K562 (cell line): ENCODE data around the gene SZT2. TPM values are rescaled to one million over a fixed set of nuclear protein-coding genes. Genes with fewer than 3 reads are reported as not detected.

Experiments used
- ATAC-seq: fragments of 200-7000 bp; cut with Tn5 transposase; 3 replicates; pipeline ENCODE4 v1.9.1; 2020; ENCODE audit warnings: moderate library complexity
- BruUV-seq: library from RNA; stranded (reverse); fragments of 400-500 nt; replicated peaks from 2 replicates; lab custom pipeline; 2021; lab: Mats Ljungman, UMichigan
- CTCF ChIA-PET: fragments of 300-600 bp; formaldehyde crosslinking; extraction: SDS; loops from one replicate; lab custom pipeline; 2021; ENCODE audit warnings: low intra/inter-chr PET ratio; lab: Yijun Ruan, JAX
- POLR2A ChIA-PET: fragments of 300-600, 350-650 bp; sonication (Branson Sonifier 250); formaldehyde crosslinking; extraction: SDS; loops from one replicate; lab custom pipeline; 2021; ENCODE audit warnings: antibody characterized with exemption, inconsistent platforms; lab: Yijun Ruan, JAX
- DNase-seq, 4 experiments: peaks; one replicate each; pipeline versions ENCODE4 v3.0.0 to v3.0.0-alpha.2; 2011 to 2018; ENCODE audit warnings: low spot score in 3 of 4, mixed read lengths in 3 of 4; ENCODE audit errors: extremely low read depth in 1 of 4
- FAIRE-seq: peaks from 2 replicates; lab custom pipeline; 2011; peaks lifted over from hg19 to GRCh38; lab: Jason Lieb, UNC
- H2AFZ ChIP-seq: 2 replicates; pipeline ENCODE4 v1.6.0; 2011; ENCODE audit warnings: low read depth, low read length, control low read depth, inconsistent platforms
- H3K27ac ChIP-seq: fragments of 200-600 bp; 3 replicates; pipeline ENCODE4 v1.8.0; 2011; ENCODE audit warnings: low read depth, mild to moderate bottlenecking, control low read depth, inconsistent platforms, low read length, moderate library complexity, mixed read lengths; ENCODE audit errors: extremely low read depth
- H3K27me3 ChIP-seq, 2 experiments: fragments of 300-600 bp in 1 of 2; 2 replicates in 1 of 2; 3 replicates in 1 of 2; pipeline versions ENCODE4 v1.6.0 to v1.8.0; 2011; ENCODE audit warnings: inconsistent platforms in 2 of 2, low read length in 2 of 2, mild to moderate bottlenecking in 1 of 2, mixed read lengths in 1 of 2, moderate library complexity in 1 of 2; ENCODE audit not compliant: control insufficient read depth in 2 of 2, insufficient read depth in 2 of 2
- H3K36me3 ChIP-seq: fragments of 300-600 bp; 3 replicates; pipeline ENCODE4 v1.8.0; 2011; ENCODE audit warnings: mild to moderate bottlenecking, low read length, inconsistent platforms; ENCODE audit not compliant: control insufficient read depth, insufficient read depth
- H3K4me1 ChIP-seq, 2 experiments: fragments of 200-600 bp in 1 of 2; replicated peaks in 1 of 2; 2 replicates in 1 of 2; 3 replicates in 1 of 2; pipeline versions ENCODE4 v1.5.1 to v1.8.0; 2011; ENCODE audit warnings: inconsistent platforms in 2 of 2, low read length in 2 of 2, mild to moderate bottlenecking in 1 of 2, mixed read lengths in 1 of 2, moderate library complexity in 1 of 2; ENCODE audit not compliant: control insufficient read depth in 2 of 2, insufficient read depth in 2 of 2
- H3K4me2 ChIP-seq: 2 replicates; pipeline ENCODE4 v1.6.1; 2011; ENCODE audit warnings: low read length, control low read depth, inconsistent platforms, mixed read lengths; ENCODE audit not compliant: insufficient read depth
- H3K4me3 ChIP-seq: fragments of 200-600 bp; sonication (generic), shearing (Covaris generic); 2 replicates; pipeline ENCODE4 v1.5.1; 2016; ENCODE audit warnings: control low read depth, inconsistent platforms
- H3K79me2 ChIP-seq: fragments of 200-600 bp; 3 replicates; pipeline ENCODE4 v1.8.0; 2011; ENCODE audit warnings: low read length, inconsistent platforms; ENCODE audit not compliant: control insufficient read depth, insufficient read depth
- H3K9ac ChIP-seq, 2 experiments: 2 replicates each; pipeline versions ENCODE4 v1.6.0 to v1.6.1; 2011; ENCODE audit warnings: low read depth in 2 of 2, low read length in 2 of 2, control low read depth in 1 of 2, inconsistent platforms in 1 of 2, mild to moderate bottlenecking in 1 of 2, mixed read lengths in 1 of 2; ENCODE audit not compliant: insufficient read depth in 1 of 2
- H3K9me1 ChIP-seq: one replicate; pipeline ENCODE4 v1.6.0; 2011; ENCODE audit warnings: inconsistent platforms, mild to moderate bottlenecking, low read length, moderate library complexity; ENCODE audit not compliant: control insufficient read depth, insufficient read depth
- H3K9me3 ChIP-seq: replicated peaks from 2 replicates; pipeline ENCODE4 v1.5.1; 2011; ENCODE audit warnings: low read depth, low read length, inconsistent platforms; ENCODE audit not compliant: control insufficient read depth, insufficient read depth
- H4K20me1 ChIP-seq: replicated peaks from 2 replicates; pipeline ENCODE4 v1.6.1; 2011; ENCODE audit warnings: low read length, inconsistent platforms, mixed read lengths; ENCODE audit not compliant: control insufficient read depth, insufficient read depth
- SFPQ ChIP-seq: fragments of 200-400 bp; formaldehyde crosslinking; IDR thresholded peaks from 2 replicates; pipeline ENCODE4 v1.6.1; 2017; ENCODE audit warnings: mild to moderate bottlenecking, low read depth, low read length, moderate library complexity
- ZBTB34 ChIP-seq: fragments of 250-450 bp; sonication (Bioruptor Pico); IDR thresholded peaks from 2 replicates; pipeline ENCODE4 v1.8.0; 2021; ENCODE audit warnings: mild to moderate bottlenecking, moderate library complexity
- ZNF408 ChIP-seq: fragments of 250-450 bp; sonication (Bioruptor Pico); IDR thresholded peaks from 2 replicates; pipeline ENCODE4 v1.4.0; 2020; ENCODE audit warnings: low read depth, mild to moderate bottlenecking, moderate library complexity
- ZNF740 ChIP-seq, 3 experiments: fragments of 200-800 bp in 1 of 3; sonication (Bioruptor generic) in 1 of 3; sonication (generic) in 1 of 3; formaldehyde crosslinking in 1 of 3; IDR thresholded peaks; 2 replicates each; pipeline versions ENCODE4 v1.6.1 to v1.8.0; 2016 to 2022; ENCODE audit warnings: mild to moderate bottlenecking in 2 of 3, missing compliant biosample characterization in 2 of 3, missing genetic modification characterization in 2 of 3, missing genetic modification reagents in 1 of 3
- WGBS: fragments of 100-300 bp; shearing (Covaris generic); methylation state at CpG from one replicate; pipeline ENCODE4 v1.1.6; 2016; ENCODE audit warnings: low coverage, mixed read lengths; ENCODE audit not compliant: insufficient coverage; ENCODE audit errors: missing lambda C conversion rate; 5-methylcytosine and 5-hydroxymethylcytosine counted together
- in situ Hi-C: fragments of 300-500 bp; cut with MboI; formaldehyde crosslinking; loops from 4 replicates; pipeline ENCODE4 v1.15.0; 2018; ENCODE audit warnings: inconsistent platforms, mixed read lengths
- intact Hi-C: fragments of 100-400 bp; cut with micrococcal nuclease; formaldehyde crosslinking; loops from 2 replicates; pipeline ENCODE4 v1.14.2; 2022
- polyA plus RNA-seq, 8 experiments: library from polyadenylated mRNA; depleted of rRNA in 4 of 8; stranded (reverse) in 5 of 8; unstranded in 3 of 8; fragments of >200 nt; fragmentation: Nextera tagmentation in 2 of 8; fragmentation: Illumina TruSeq in 1 of 8; extraction: Ambion mirVana in 2 of 8; extraction: Trizol in 1 of 8; gene quantifications; 2 replicates each; pipeline versions ENCODE4 v1.2.1 to v1.2.3, GENCODE V29; 2011 to 2014; ENCODE audit warnings: inconsistent platforms in 1 of 8, missing spikeins in 1 of 8
- total RNA-seq, 7 experiments: library from RNA; depleted of rRNA in 6 of 7; stranded (reverse); fragments of >200 nt in 6 of 7; fragmentation: Illumina TruSeq in 2 of 7; extraction: Trizol in 2 of 7; gene quantifications; 2 replicates each; pipeline versions ENCODE4 v1.2.1 to v1.2.3, GENCODE V29; 2011 to 2021; ENCODE audit warnings: low replicate concordance in 1 of 7

Gene SZT2
- total and polyA plus RNA-seq, 9 of the 15 experiments (the other 6 are each of a cell fraction or from before 2014, with no cell fraction given), result 0.88 to 31.0 (median 12.8) TPM

GRCh38 chr1:43420874-43421273 lies 31.2 kb downstream of the SZT2 start:
- Histone ChIP-seq H4K20me1 (no peaks in the 10 kb centered on the region), H3K79me2 (no peaks in the 10 kb centered on the region), H3K27me3 (no peaks in the 10 kb centered on the region), H3K4me2 (no peak overlapping the region), H3K4me1 (no peaks in the 10 kb centered on the region; a peak in 1 of 5 replicates), H3K9me3 (no peaks in the 10 kb centered on the region), H2AFZ (no peak overlapping the region), H3K27ac (no peak overlapping the region), H3K4me3 (no peak overlapping the region), H3K9ac (no peak overlapping the region; a peak in 1 of 4 replicates), H3K36me3 (peaks cover 74% of the 10 kb centered on the region; the same call in 2 of the 3 replicates), H3K9me1 (peaks cover 5% of the 10 kb centered on the region)
- intact Hi-C loops, result no loop called here
- no peak for ATAC-seq
- BruUV-seq, result no TSS peak
- 89% methylated on average over 10 of the region's 10 CpGs for WGBS
- no peak for TF ChIP-seq SFPQ
- in situ Hi-C loops, result no loop called here
- FAIRE-seq, result no peak
- ChIA-PET POLR2A (interaction anchor here (1.1 kb wide), 1 partner anchor 14 kb away, joined by 3 read pairs; no protein-coding TSS in a partner anchor), CTCF (no interaction called here)
- no peak for DNase-seq

GRCh38 chr1:43421396-43421795 lies 31.7 kb downstream of the SZT2 start:
- no peak overlapping the region for H3K4me3 ChIP-seq
- peaks cover 5% of the 10 kb centered on the region for H3K9me1 ChIP-seq
- 73% methylated on average over 6 of the region's 6 CpGs for WGBS
- no peak overlapping the region for H3K9ac ChIP-seq
- H4K20me1 ChIP-seq, result no peaks in the 10 kb centered on the region
- ChIA-PET POLR2A (interaction anchor here (0.7 to 1.1 kb wide), 2 partner anchors 14 to 20 kb away, joined by 3 read pairs; no protein-coding TSS in a partner anchor), CTCF (no interaction called here)
- H3K4me2 ChIP-seq, result no peak overlapping the region
- no TSS peak for BruUV-seq
- no peak for FAIRE-seq
- H3K27me3 ChIP-seq, result no peaks in the 10 kb centered on the region
- no peak overlapping the region for H2AFZ ChIP-seq
- no peaks in the 10 kb centered on the region for H3K79me2 ChIP-seq
- intact Hi-C loops (no loop called here), in situ Hi-C loops (no loop called here)
- H3K4me1 ChIP-seq, result peaks cover 0 to 3% of the 10 kb centered on the region in 2 experiments; a peak in 1 of 5 replicates
- ATAC-seq, result no peak
- H3K9me3 ChIP-seq, result no peaks in the 10 kb centered on the region
- no peak for DNase-seq
- no peak overlapping the region for H3K27ac ChIP-seq
- peaks cover 77% of the 10 kb centered on the region; the same call in 2 of the 3 replicates for H3K36me3 ChIP-seq
- TF ChIP-seq ZNF740 (CRISPR knock-in tag; IDR thresholded peaks at IDR 0.05) (no peak), ZNF740 (tag; IDR thresholded peaks at IDR 0.05) (no peak), ZBTB34 (no peak), ZNF408 (CRISPR knock-in tag) (no peak)
